Activated CD8-positive, alpha-beta memory T cell treated with anti-CD3 and anti-CD28 coated beads for 24 hours (primary cell): ENCODE measurements around the gene PRPF8.

Experiments used
- DNase-seq: peaks from one replicate; pipeline ENCODE4 v3.0.0-alpha.2; 2020

PRPF8 gene

DNA sequence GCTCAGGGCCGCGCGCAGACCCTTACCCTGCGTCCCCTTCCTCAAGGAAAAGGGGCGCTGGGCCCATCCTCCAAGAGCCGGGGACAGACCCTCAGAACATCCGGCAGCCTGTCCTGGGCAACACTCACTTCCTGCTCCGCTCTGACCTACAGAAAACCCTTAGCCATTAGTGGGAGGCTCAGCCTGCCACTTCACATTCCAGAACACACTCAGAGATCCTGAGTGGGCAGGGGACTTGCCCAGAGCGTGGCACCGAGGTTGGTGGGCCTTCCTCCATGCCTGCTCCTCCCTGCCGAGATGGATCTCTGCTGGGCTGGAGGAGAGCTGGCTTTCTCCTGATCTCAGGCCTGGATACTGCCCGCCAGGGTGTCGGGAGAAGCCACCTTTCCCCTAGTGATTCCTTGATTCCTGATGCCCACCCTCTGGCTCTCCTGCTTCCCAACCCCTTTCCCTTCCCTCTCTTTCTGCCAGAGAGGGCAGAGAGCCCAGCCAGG lies 40.6 kb downstream of the PRPF8 start:
- DNase-seq = peak; percentile 68

DNA sequence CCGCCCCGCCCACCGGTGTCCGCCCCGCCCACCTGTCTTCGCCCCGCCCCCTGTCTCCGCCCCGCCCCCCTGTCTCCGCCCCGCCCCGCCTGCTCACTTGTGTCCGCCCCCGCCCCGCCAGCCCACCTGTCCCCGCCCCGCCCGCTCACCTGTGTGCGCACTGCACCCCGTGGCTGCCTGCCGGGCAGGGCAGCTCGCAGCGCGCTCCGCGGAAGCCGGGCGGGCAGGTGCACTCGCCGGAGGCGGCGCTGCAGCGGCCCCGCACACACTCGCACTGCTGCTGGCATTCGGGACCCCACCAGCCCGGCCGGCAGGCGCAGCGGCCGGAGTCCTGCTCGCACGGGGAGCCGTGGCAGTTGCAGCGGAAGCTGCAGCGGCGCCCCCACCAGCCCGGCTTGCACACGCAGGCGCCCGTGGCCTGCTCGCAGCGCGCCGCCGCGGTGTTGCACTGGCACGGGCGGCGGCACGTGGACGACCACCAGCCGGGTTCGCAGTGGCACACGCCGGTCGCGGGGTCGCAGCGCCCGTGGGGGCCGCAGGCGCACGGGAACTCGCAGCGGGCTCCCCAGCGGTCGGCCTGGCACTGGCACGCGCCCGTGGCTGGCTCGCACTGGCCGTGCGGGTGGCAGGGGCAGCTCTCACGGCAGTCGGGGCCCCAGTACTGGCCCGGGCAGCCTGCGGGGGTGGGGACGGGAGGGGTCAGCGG lies 41.2 kb downstream of the PRPF8 start:
- peak; percentile 80 for DNase-seq

DNA sequence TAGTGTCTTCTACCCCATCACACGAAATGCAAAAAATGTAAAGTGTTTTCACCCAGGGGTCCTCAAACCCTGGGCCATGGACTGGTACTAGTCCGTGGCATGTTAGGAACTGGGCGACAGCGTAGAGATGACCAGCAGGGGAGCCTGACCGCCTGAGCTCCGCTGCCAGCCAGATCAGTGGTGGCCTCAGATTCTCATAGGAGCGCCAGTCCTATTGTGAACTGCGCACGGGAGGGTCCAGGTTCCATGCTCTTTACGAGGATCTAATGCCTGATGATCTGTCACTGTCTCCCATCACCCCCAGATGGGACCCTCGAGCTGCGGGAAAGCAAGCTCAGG lies 43.6 kb downstream of the PRPF8 start:
- DNase-seq = no peak

GRCh38 chr17:1640329-1641064 lies 44.2 kb downstream of the PRPF8 start:
- DNase-seq = no peak

GRCh38 chr17:1639549-1640180 lies 45.0 kb downstream of the PRPF8 start:
- no peak for DNase-seq

DNA sequence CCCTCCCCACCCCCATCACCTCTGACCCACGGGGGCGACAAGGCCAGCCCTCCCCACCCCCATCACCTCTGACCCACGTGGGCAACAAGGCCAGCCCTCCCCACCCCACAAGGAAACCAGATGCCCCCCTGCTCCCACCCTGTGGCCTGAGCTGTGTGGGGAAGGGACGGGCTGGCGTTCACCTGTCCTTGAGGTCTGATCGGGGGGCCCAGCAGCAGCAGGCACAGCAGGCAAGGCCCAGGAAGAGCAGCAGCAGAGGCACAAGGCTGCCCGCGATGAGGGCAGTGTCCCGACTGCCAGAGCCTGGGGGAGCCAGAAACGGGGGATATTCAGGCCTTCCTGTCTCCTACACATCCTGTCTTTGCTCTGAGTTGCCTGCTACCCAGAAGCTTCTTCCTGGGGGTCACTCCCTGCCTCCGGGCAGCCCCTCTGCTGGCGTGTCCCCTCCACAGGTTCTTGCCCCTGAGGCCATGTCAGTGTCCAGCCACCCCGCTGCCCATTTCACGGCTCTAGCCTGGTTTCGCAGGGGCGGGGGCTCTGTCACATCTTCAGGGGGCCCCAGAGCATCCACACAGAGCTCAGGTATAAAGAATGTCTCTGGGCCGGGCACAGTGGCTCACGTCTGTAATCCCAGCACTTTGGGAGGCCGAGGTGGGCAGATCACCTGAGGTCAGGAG lies 45.9 kb downstream of the PRPF8 start:
- DNase-seq = no peak

DNA sequence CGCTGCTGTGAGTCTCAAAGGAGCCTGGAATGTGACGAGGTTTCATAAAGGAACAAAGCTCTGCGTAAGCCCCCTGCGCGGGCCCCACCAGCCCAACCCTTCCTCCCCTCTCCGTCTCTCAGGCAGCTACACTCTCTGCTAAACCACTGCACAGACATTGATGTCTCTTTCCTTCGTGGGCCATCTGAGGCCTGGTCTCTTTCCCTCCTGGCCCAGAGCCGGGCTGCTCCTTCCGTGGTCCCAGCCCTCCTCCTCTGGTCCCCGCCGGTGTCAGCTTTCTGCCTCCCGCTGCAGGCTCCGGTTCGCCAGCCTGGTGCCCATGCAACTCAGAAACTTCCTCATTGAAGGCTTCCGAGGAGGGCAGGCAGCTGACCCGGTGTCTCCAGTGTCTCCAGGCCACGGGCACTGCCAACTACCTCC lies 46.5 kb downstream of the PRPF8 start:
- no peak for DNase-seq

- DNase-seq = no peak
These were observed 47.9 kb downstream of the PRPF8 start for GRCh38 chr17:1636732-1637285.

DNA sequence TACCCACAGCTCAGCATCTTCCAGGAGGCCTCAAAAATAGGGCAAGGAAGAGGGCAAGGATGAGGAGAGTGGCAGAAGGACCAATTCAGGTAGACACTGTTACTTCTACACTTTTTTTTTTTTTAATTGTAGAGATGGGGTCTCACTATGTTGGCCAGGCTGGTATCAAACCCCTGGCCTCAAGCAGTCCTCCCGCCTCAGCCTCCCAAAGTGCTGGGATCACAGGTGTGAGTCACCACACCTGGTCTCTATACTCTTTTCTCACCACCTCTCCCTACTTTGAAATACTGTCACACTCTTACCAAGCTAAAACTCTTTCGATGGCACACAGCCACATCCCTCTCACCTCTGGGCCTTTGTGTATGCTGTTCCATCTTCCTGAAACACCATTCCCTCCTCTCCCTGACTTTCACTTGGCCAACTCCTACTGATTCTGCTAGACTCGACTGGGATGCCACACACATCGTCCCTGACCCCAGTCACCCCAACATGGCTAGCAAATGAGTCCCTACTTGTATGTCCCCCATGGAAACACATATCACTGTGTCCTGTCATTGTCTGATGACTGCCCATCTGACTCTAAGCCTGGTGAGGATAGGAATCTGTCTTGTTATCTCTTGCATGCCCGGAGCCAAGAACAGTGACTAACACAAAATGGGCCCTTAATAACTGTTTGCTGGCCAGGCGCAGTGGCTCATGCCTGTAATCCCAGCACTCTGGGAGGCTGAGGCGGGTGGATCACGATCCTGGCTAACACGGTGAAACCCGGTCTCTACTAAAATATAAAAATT lies 48.8 kb downstream of the PRPF8 start:
- no peak for DNase-seq

GRCh38 chr17:1634841-1635650 lies 49.6 kb downstream of the PRPF8 start:
- no peak for DNase-seq

DNA sequence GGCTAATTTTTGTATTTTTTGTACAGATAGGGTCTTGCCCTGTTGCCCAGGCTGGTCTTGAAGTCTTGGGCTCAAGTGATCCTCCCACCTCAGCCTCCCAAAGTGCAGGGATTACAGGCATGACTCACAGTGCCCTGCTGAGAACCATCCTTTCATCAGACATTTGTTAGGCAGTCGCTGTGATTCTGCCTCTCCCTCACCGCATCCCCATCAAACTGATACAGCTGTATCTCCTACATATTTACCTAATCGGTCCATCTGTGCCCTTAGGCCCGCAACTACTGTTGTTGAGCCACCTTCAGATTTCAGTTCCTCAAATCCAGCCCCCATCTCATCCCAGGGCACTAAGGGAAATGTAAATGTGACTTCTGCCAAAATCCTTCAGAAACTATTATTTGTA lies 54.0 kb downstream of the PRPF8 start:
- no peak for DNase-seq

- DNase-seq = peak; percentile 89
These were observed 55.0 kb downstream of the PRPF8 start for GRCh38 chr17:1629504-1630310.

DNA sequence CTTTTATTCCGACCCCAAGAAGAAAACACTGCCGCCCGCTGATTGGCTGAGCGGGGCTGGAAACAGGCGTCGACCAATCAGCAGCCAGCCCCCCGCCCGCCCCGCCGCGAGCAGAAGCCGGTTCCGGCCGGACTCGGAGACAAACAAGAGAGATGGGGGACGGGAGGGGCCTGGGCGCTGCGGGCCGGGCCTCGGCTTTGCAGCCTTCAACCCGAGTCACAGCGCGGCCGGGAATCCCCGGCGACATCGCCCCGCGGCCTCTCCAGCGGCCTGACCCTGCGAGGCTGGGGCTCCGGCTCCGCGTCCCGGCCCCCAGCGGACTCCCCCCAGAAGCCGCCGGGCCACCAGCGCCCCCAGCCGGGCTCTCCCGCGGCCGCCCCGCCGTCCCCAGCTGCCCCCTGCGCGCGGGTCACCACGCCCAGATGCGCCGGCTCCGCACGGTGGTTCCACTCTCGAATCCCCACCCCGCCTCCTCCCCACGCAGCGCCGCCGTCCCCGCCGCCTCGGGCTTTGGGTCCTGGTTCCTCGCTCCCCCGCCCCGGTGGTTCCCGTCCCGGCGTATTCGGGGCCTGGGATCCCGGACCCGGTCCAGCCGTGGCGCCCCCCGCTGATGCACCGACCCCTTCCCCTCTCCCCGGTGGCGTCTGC lies 55.7 kb downstream of the PRPF8 start:
- DNase-seq = peak; percentile 94

- peak; percentile 90 for DNase-seq
These were observed 56.4 kb downstream of the PRPF8 start, which contains the start of gene SLC43A2 for GRCh38 chr17:1627982-1628855. Gene SLC43A2, minus strand, starts transcription at chr17:1628834. Its CDS starts 960 bp downstream, at chr17:1627874.

GRCh38 chr17:1627182-1627981 lies 57.3 kb downstream of the PRPF8 start:
- no peak for DNase-seq

- no peak for DNase-seq
These were observed 58.3 kb downstream of the PRPF8 start for GRCh38 chr17:1626333-1626732.

- DNase-seq = no peak
These were observed 59.1 kb downstream of the PRPF8 start for GRCh38 chr17:1625581-1625980.

- no peak for DNase-seq
These were observed 59.6 kb downstream of the PRPF8 start for GRCh38 chr17:1625053-1625452.
